ENCODE data around the gene CKAP4.
"Not testable (repeated sequence)": the region's sequence is repeated elsewhere in the genome, so short reads cannot be mapped to it uniquely, and the experiment has no call there.

Gene CKAP4
- 8.9 to 41.8 (median 39.0) reads per million in 3 experiments for total RNA-seq

DNA sequence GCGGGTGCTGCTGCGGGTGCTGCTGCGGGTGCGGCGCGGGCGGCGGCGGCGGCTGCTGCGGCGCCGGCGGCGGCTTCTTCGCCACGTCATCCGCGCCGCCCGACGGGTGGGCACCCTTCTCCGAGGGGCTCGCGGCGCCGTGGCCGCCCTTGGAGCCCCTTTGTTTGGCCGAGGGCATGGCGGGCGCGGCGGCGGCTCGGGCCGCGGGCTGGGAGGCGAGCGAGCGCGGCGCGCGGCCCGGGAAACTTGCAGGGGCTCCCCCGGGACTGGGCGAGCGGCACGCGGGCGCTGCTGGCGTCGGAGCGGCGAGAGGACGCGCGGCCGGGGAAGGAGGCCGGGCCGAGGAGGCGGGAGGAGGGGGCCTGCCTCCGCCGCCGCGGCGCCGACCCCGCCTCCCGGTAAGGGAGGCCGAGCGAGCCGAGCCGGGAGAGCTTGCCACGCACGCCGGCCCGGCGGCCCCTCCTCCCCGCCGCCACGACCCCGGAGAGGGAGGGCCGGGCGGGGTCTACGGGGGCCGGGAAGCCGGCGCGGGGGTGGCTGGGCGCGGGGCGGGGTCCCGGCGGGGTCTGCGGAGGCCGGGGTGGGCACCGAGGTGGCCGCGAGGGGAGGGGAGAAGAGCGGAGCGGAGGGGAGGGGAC lies at the start of gene CKAP4:
CKAP4 (minus strand) TSS at position 347 of the 638 bp plus-strand sequence; CDS start at position 178, 169 bp downstream.
- peak; percentile 59 for DNase-seq

- no peak for DNase-seq
These were observed 49.3 kb upstream of the CKAP4 start for GRCh38 chr12:106297075-106297474.

GRCh38 chr12:106296179-106296877 lies 48.5 kb upstream of the CKAP4 start:
- DNase-seq, result no peak

- DNase-seq, result no peak
These were observed 44.5 kb upstream of the CKAP4 start for GRCh38 chr12:106292339-106292738.

DNA sequence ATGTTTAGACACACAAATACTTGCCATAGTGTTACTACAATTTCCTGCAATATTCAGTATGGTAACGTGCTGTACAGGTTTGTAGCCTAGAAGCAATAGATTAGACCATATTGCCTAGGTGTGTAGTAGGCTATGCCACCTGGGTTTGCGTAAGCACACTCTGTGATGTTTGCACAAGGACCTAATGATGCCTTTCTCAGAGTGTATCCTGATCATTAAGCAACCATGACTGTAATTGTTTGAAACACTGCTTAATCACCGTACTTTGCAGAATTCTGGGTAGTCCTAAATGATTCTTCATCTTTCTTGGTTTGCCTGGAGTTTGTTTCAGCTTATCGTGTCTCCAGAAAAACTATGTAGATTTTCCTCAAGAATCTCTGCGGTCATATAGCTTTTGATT lies 43.5 kb upstream of the CKAP4 start:
- DNase-seq, result no peak

- DNase-seq, result no peak
These were observed 42.8 kb upstream of the CKAP4 start for GRCh38 chr12:106290666-106291065.

- DNase-seq, result no peak
These were observed 41.4 kb upstream of the CKAP4 start for GRCh38 chr12:106289196-106289681.

GRCh38 chr12:106288494-106289195 lies 40.8 kb upstream of the CKAP4 start:
- no peak for DNase-seq

- no peak for DNase-seq
These were observed 40.3 kb upstream of the CKAP4 start for GRCh38 chr12:106288101-106288493.

DNA sequence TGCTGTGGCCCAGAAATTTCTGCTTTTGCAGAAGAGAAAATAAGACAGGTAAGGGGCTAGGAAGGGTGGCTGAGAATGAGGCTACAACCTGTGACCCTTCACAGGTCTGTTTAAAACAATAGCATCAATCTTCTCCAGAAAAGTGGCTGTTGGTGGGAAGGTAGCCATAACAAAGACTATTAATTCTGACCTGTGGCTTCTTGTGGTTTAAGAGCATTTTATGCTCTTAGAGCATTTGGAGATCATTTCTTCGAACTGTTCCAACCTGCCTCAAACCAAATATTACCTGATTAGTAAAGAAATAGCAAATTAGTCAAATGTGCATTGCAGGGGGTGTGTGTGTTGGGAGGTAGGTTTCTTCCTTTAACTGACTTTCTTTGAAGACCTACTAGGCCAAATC lies 39.5 kb upstream of the CKAP4 start:
- no peak for DNase-seq

DNA sequence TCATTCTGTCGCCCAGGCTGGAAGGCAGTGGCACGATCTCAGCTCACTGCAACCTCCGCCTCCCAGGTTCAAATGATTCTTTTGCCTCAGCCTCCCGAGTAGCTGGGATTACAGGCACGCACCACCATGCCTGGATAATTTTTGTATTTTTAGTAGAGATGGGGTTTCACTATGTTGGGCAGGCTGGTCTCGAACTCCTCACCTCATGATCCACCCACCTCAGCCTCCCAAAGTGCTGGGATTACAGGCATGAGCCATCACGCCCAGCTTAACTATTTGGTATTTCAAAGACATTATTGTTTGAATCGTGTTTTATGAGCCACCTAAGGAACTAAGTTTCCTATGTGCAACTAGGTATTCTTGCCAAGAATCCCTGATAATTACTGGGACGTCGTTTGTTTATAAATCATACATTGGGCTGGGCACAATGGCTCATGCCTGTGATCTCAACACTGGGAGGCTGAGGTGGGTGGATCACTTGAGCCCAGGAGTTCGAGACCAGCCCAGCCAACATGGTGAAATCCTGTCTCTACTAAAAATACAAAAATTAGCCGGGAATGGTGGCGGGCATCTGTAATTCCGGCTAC lies 38.8 kb upstream of the CKAP4 start:
- DNase-seq, result not testable (repeated sequence)

DNA sequence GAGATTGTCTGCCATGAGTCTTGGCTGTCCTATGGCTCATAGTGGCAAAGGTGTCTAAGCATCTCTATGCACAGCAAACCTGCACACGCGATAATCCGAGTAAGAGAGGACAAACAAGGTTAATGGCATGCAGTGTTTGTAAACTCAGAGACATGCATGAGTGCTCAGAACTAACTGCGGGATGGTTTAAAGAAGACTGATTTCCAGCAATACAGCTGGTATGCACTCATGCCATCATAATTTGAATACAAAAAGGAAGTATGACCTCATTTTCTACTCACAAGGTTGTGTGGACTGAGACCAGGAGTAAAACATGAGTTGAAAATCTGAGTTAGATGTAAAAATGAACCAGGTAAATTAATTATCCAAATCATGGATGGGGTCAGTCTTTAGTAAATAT lies 38.2 kb upstream of the CKAP4 start:
- DNase-seq, result no peak

DNA sequence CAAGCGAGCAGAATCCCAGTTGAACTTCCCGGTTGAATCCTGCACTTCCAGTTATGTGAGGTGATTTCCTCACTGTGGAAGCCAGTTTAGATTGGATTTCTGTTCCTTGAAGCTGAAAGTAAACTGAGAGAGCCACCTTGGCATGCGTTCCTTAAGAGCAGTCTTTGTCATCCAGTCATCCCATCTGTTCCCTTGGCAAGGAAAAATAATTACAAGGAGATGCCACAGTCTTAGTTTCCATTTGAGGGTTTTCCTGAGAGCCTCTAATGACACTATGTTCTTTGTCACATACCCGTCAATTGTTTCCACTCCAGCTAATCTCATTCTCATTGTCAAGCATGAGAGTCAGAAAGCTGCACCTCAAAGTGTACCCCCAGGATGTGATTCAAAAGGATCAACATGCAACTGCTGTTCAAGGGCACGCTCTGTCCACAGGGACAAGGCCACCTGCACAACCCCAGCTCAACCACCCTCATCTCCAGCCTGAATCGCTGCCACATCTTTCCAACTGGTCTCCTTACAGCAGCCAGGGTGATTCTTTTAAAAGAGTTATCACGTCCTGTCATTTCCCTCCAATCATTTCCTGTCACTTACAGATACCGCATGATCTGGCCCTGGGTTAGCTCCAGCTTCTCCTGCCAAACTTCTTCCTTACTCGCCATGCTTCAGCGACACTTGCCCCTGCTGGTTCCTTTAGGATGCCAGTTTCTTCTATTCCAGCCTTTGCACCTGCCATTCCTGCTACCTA lies 36.7 kb upstream of the CKAP4 start:
- no peak for DNase-seq

DNA sequence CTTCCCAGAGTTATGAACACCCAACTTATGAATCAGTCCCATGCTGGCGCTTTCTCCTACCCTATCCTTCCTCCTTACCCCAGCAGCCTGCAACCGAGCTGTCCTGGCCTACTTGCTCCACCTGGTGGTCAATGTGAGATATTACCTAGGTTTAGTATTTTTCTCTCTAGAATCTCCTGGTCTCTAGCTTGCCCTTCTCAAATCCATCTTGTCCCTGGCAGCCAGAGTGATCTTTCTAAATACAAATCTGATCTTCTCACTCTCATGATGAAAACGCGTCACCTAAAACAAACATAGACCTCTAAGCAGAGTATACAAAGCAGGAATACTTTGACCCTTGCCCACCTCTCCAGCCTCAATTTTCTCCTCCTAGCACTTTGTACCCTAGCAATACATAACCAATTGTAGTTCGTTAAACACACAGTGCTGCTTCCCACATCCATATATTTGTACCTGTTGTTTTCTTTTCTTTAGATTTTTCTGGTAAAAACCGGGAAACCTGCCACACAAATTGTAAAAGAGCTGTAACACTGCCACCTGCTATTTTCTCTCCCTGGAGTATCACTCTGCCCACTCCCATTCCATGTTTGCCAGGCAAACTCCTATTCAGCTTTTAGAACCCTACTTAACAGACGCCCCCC lies 34.8 kb upstream of the CKAP4 start:
- DNase-seq, result peak; percentile 55

DNA sequence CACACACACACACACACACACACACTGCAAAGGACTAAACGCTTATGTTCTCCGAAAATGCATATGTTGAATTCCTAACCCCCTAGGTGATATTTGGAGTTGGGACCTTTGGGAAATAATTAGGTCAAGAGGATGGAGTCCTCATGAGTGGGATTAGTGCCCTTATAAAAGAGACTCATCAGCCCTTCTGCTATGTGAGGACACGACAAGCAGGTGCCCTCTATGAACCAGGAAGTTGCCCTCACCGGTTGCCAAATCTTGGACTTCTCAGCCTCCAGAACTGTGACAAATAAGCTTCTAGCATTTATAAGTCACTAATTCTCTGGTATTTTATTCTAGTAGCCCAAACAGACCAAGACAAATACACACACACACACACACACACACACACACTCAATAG lies 34.0 kb upstream of the CKAP4 start:
- no peak for DNase-seq

- no peak for DNase-seq
These were observed 33.4 kb upstream of the CKAP4 start for GRCh38 chr12:106281056-106281782.

- no peak for DNase-seq
These were observed 32.3 kb upstream of the CKAP4 start for GRCh38 chr12:106280106-106280505.

DNA sequence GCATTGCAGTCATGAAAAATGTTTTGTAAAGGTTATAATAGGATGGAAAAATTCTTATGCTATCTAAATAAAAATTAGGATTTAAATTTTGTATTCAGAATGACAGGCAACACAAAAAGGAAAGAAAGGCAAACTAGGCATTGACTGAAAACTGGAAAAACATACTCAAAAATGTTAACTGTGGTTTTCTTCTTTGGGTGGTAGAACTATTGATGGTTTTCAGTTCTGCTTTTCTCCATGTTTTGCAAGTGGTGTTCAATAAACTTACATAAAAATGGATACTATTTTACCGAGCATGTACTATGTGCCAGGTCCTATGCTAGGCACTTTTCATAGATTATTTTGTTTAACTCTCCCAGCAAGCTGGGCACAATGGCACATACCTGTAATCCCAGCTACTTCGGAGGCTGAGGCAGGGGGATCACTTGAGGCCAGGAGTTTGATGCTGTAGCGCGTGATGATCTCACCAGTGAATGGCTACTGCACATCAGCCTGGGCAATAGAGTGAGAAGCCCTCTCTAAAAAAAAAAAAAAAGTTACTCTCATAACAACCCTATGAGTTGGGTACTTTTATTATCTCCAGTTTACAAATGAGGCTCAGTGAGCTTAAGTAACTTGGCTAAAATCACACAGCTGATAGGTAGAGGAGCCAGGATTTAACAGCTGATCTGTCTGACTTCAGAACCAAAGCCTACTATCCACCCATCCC lies 28.4 kb upstream of the CKAP4 start:
- DNase-seq, result no peak

- no peak for DNase-seq
These were observed 27.6 kb upstream of the CKAP4 start for GRCh38 chr12:106275458-106275857.

DNA sequence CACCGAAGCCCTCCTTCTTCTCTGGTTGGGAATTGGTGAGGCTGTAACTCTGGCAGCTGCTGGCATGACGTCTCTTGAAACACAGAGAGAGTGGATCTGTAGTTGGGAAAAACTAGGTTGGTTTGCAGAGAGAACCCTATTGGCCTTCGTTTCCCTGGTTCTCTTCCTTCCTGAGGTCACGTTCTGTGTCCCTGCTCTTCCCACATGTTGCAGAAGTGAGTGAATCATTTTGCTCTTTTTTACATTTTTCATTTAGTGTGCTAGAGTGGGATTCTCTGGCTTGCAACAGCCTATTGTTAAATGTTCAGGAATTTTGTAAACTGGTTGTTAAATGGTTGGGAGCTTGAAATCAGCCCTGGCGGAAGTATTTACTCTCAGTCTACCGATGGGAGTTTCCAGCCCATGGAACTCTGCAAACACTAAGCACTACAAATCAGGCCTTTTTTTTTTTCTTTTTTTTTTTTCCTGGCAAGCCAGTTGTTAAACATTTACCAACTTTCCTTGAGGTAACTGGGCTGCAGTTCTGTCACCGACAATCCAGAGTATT lies 26.8 kb upstream of the CKAP4 start:
- DNase-seq, result no peak

Data from central memory CD4-positive, alpha-beta T cell (primary cell).